GM19397 (cell line): ENCODE results near the gene GLDN.

Experiments
- ATAC-seq: cut with Tn5 transposase; IDR thresholded peaks from one replicate; pipeline ENCODE4 v1.9.1; 2021; ENCODE audit warnings: mild to moderate bottlenecking, moderate library complexity; ENCODE audit not compliant: unreplicated experiment

GLDN gene

GRCh38 chr15:51341366-51342226, at the start of gene GLDN:
Gene GLDN (plus strand): TSS chr15:51341655. CDS start chr15:51341685, 30 bp downstream.
- no peak for ATAC-seq

GRCh38 chr15:51298620-51299019, 42.8 kb upstream of the GLDN start:
- ATAC-seq: no peak

GRCh38 chr15:51299187-51300015, 42.1 kb upstream of the GLDN start:
- ATAC-seq: no peak

- ATAC-seq: no peak
Observed at GRCh38 chr15:51302480-51302879, 39.0 kb upstream of the GLDN start.

- no peak for ATAC-seq
Observed at GRCh38 chr15:51303462-51303980, 37.9 kb upstream of the GLDN start.

GRCh38 chr15:51307325-51307724, 34.1 kb upstream of the GLDN start:
- no peak for ATAC-seq

- no peak for ATAC-seq
Observed at GRCh38 chr15:51307811-51308210, 33.6 kb upstream of the GLDN start.

- ATAC-seq: no peak
Observed at GRCh38 chr15:51310064-51310463, 31.4 kb upstream of the GLDN start.

- ATAC-seq: no peak
Observed at GRCh38 chr15:51311510-51311909, 29.9 kb upstream of the GLDN start.

GRCh38 chr15:51312166-51313073, 29.0 kb upstream of the GLDN start:
- no peak for ATAC-seq

GRCh38 chr15:51313074-51313393, 28.4 kb upstream of the GLDN start:
- ATAC-seq: no peak

GRCh38 chr15:51313644-51314280, 27.7 kb upstream of the GLDN start:
- ATAC-seq: no peak

- ATAC-seq: no peak
Observed at GRCh38 chr15:51314391-51315337, 26.8 kb upstream of the GLDN start.

GRCh38 chr15:51315726-51316125, 25.7 kb upstream of the GLDN start:
- ATAC-seq: no peak

- ATAC-seq: no peak
Observed at GRCh38 chr15:51316636-51317035, 24.8 kb upstream of the GLDN start.

- no peak for ATAC-seq
Observed at GRCh38 chr15:51318382-51319150, 22.9 kb upstream of the GLDN start.

- ATAC-seq: no peak
Observed at GRCh38 chr15:51319539-51319938, 21.9 kb upstream of the GLDN start.

GRCh38 chr15:51320843-51321242, 20.6 kb upstream of the GLDN start:
- ATAC-seq: no peak
